Testis (tissue), 2 donors: ENCODE results near the gene EXOC4.

ENCODE experiments used
- CTCF ChIP-seq, 3 experiments: fragments of 450-650 bp in 2 of 3; fragments of 200-600 bp in 1 of 3; sonication (generic) in 1 of 3; IDR thresholded peaks; one replicate each; pipeline ENCODE4 v1.5.1; 2016 to 2019; ENCODE audit warnings: antibody characterized with exemption in 3 of 3, mild to moderate bottlenecking in 2 of 3, moderate library complexity in 1 of 3
- POLR2A ChIP-seq: fragments of 450-650 bp; IDR thresholded peaks from one replicate; pipeline ENCODE4 v1.6.1; 2017; ENCODE audit warnings: antibody characterized with exemption, mild to moderate bottlenecking, moderate library complexity

- TF ChIP-seq CTCF (IDR thresholded peaks at IDR 0.05) (no peak), POLR2A (no peak)
Measured at GRCh38 chr7:133741078-133741477, 488.2 kb downstream of the EXOC4 start.
